HK-2 (cell line): ENCODE measurements around the gene ELOVL6.
"Not testable (repeated sequence)": the region's sequence is repeated elsewhere in the genome, so short reads cannot be mapped to it uniquely, and the experiment has no call there.

Experiments
- DNase-seq: peaks from one replicate; pipeline ENCODE4 v3.0.0-alpha.2; 2018; ENCODE audit not compliant: unreplicated experiment

The ELOVL6 gene

DNA sequence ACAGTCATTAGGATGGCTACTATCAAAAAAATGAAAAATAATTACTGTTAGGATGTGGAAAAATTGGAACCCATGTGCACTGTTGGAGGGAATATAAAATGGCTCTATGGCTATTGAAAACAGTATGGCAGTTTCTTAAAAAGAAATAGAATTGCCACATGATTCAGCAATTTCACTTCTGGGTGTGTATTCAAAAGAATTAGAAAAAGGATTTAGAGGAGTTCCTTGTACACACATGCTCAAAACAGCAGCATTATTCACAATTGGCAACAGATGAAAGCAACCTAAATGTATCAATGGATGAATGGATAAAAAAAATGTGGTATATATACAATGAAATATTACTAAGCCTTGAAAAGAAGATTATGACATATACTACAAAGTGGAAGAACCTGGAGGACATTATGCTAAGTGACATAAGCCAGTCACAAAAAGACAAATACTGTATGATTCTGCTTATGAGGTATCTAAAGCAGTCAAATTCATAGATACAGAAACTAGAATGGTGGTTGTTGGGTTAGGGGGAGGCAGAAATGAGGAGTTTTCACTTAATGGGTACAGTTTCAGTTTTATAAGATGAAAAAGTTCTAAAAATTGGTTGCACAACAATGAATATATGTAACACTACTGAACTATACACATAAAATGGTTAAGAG lies 123.2 kb downstream of the ELOVL6 start:
- DNase-seq, result no peak

DNA sequence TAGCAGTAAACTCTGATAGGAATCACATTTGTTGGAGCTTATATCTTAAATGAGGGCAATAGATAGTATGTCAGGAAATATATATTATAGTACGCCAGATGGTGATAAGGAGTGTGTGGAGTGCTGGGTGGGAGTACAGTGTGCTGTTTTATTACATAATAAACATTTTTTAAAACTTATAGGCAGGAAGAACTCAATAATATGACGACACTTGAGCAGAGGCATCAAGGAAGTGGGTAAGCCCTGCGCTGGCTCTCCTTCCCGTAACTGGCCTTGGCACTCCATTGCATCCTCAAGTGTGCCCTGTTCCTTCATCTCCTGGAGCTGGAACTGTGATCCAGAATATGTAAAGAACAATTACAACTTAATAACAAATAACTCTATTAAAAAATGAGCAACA lies 123.8 kb downstream of the ELOVL6 start:
- DNase-seq, result no peak

DNA sequence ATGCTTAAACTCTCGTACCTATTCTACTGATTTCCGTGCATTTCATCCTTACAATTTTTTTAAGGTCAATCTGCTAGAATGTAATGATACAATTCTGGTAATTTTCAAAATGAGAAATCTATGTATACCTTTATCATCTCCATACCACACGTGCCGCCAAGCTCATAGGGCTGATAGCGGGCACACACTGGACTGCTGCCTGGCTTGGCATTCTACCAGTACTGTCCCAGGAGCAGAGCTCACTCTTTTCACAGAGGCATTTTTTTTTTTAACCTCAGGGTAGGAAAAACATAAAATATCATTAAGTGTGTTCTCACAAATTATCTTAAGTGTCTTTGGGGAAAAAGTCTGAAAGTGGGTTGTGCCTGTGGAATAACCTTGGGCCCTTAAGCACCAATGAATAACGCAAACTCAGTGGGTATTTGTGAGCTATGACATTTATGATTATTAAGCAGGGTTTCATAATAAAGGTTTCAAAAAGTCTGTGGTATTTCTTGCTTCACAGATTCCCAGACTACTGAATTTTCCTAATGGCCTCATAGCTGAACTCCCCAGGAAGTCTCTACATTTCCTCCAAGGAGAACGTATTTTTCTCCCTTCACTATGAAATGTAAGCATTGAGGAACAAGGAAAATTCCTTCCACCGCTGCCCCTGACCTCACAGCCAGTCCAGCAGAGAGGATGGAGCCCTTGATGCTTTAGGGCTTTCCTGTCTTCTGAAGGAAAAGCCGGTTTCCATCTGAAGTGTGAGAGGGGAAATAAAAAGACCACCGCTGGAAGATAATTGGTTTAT lies 125.2 kb downstream of the ELOVL6 start:
- no peak for DNase-seq

DNA sequence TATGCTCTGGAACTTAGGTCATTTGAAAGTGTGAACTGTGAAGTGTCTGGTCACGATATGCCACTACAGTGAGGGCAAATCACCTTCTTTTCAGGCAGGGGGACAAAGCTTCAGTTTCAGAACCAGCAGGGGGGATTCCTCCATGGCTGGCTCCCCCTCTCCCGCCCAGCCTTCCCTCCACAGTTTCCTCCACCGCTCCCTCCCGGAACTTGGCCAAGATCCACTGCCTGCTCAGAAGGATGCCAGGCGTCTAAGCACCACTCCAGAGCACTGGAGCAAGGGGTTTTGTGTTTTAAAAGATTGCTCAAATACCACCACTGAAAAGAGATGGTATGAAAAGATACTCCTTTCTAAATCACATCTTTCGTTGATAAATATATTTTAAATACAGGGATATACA lies 126.9 kb downstream of the ELOVL6 start:
- no peak for DNase-seq

DNA sequence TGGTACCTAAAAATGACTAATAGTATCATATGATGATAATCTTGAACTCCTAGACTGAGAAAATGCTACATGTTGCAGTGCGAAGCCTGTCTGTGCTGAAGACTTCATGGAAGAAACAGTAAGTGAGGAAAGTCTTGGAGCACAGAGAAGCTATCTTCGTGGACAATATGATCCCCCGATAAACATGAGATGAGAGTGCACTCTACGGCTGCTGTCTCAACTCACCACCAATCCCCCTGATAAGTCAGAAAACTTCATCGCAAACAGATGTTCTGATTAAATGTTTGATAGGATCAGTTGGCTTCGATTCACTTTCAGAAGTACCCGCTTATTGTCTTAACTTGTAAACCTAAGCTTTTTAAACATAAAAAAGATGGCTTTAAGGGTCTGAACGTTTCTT lies 130.2 kb downstream of the ELOVL6 start:
- no peak for DNase-seq

DNA sequence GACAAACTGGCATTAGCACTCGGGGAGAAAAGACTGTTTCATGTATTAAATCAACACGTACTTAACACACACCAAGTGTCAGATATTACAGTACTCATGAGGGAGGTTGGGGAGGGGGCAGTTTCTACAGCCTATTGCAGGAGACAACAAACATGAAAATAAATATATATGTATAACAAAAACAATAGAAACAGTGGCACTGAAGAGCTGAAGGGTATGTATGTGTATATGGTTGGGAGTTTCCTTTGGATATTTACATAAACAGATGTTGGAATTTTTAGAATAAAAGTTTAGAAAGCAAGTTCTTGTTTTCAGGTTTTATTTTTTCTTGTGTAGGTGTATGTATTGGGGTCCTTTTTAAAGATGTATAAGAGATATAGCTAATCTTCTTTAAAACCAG lies 133.5 kb downstream of the ELOVL6 start:
- DNase-seq, result no peak

DNA sequence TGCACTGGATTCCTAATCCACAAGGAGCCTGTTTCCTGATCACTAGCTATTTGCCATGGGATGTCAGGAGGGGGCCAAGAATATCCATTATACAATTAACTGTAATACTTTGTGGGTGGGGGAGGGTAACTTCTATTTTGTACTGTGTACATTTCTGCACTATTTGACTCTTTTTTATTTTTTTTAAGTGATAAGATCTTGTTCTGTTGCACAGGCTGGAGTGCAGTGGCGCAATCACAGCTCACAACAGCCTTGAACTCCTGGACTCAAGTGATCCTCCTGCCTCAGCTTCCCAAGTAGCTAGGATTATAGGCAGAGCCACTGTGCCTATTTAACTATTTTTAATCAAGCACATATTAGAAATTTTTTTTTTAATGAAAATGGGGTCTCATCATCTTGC lies 134.1 kb downstream of the ELOVL6 start:
- no peak for DNase-seq

DNA sequence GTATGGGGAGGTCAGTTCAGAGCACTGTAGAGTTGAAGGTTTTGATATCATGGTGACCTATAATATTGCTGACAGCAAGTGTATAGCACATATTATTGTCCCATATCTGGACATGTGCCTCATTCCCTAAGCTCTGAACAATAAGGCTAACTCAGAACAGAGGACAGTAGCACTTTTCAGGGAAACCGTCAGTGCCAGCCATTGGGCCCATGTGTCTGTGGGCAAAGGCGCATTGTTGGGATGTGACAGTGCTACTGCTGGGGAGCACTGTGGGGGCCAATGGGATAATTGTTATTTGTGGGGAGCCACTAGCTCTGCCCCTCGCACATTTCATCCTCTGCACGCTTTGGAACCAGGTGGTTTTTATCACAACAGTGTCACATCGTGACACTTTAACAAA lies 136.2 kb downstream of the ELOVL6 start:
- no peak for DNase-seq

DNA sequence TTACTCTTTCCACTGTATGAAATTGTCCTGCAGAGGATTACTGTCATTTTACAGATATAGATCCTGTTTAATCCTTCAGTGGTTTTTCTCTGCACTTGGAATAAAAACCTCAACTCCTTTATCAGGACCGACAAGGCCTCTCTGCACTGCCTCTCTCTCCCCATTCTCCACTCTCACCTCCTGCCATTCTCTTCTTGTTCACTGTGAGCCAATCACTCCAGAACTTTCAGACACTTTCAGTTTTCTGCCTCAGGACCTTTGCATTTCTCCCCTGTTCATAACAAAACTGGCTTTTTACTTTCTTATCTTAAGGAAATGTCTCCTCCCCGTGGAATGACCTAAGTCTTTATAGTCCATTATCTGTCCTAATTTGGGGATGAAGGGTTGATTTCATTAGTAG lies 137.3 kb downstream of the ELOVL6 start:
- no peak for DNase-seq

DNA sequence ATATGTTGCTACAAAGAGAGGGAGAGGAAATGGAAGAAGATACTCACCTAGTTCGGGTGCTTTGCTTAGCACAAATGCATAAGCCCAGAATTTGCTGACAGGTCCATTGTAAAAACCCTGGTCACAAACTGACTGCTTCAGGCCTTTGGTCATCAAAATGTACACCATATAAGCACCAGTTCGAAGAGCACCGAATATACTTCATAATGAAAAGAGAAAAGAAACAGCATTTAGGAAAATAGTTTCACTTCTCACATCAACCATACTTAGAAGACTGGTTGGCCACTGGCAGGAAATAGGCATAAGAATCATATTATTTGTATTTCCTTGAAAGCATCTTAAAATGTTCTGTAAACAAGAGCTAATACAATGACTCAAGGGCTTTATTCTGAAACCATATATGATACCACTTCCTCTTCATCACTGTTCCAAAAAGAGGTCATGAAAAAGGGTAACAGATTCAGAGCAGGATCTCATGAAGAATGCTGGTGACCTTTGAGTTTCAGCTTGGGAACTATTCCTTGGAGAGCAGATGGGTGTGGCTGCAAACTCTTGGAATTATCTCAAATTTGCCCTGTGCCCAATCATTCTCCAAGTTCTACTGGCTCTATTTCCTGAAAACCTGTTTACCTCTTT lies 138.7 kb downstream of the ELOVL6 start:
- no peak for DNase-seq

DNA sequence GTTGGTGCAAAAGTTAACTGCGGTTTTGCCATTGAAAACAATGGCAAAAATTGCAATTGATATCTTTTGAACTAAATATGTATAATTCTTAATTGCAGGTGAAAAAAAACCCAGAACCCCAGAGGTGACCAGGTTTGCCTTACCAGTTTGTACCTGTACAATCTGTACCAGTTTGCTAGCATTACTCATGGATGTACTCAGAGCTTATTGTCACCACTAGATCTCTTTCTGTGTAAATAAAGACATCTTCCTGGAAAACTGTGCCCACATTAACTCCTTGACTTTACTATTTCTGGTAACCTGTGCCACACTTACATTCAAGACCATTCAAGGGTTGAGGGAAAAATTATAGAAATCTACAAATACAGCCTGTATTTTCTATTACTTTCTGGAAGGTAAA lies 139.7 kb downstream of the ELOVL6 start:
- no peak for DNase-seq

DNA sequence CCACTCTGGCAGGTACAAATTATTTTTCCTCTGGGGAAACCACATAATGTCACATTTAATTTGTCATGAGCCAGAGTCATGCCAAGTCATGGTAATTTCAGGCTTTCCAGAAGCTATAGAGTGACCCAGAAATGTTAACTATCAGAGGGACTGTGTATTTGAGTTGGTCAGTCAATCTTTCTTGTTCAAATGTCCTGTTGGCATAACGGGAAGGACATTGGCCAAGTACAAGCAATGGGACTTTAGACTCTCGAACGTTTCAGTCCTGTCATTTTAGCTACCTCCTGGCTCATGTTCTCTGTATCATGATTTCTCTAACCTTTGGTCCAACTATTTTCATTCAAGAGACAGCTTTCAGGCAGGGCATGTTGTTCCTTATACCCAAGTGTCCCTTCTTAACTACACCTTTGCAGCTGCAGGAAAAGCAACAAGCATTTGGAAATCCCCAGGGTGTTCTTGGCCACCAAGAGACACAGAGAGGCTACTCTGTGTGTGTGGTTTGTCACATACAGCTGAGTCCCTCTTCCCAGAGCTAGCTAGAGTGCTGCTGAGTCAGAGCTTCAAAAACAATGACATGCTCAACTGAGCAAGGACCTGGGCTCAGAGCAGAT lies 143.2 kb downstream of the ELOVL6 start:
- DNase-seq, result peak; percentile 36

DNA sequence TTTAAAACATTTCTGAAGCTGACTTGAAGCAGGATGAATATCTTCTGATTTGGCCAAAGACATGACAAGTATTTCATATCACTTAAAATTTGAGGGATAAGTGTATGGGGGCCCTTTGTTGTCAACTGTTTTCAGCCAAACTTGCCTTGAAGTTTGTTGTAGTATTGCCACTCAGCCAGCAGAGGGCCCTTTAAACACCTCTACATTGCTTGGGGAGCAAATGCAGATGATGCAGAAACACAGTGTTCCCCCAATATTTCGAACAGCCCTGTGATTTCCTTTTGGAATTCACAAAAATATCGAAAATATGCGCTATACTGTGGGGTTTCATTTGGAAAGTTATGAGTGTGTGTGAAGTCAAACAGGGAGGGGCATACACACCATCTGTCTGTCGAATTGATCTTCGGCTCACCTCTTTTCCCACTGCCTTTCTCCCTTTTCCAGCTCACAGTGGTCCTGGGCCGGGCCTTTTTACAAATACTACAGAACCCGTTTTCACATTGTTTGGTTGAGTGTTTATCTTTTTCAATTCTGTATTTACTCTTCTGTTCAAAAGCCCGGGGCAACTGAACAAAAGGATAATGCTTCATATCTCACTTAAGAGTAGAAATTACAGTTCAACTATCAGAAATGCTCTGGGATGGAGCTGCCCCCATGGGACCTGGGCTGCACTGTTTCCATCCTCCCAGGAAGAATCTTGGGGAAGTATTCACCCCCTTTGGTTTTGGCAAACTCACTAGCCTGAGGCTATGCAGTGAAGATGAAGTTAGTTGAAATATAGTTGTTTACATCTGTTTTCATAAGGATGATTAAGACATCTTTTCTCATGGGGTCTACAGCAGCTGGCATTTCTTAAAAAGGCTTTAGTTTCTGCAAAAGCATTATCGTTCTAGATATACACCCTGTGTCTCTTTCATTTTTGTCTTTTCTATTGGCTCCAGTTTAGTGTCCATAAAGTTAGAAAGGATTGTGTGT lies 148.2 kb downstream of the ELOVL6 start:
- peak; percentile 16 for DNase-seq

DNA sequence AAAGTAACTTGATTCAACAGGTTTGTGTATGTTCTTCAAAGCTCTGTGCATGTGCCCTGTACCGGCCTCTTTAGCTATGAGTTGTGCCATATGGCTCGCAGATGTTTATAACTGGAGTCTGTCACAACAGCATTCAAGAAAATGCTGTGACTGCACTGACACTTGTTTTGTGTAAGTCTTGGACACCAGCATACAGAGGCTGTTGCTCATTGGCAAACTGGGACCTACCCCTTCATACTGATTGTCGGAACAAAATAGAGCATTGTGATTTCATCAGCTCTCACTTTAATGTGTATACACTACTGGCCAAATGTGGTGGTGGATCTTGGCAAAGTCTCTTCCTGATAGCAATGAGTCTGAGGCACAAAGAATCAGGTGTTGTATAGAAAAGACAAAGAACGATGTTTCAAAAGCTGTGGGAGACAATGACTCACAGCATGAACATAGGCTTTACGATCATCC lies 151.8 kb downstream of the ELOVL6 start:
- DNase-seq, result no peak

DNA sequence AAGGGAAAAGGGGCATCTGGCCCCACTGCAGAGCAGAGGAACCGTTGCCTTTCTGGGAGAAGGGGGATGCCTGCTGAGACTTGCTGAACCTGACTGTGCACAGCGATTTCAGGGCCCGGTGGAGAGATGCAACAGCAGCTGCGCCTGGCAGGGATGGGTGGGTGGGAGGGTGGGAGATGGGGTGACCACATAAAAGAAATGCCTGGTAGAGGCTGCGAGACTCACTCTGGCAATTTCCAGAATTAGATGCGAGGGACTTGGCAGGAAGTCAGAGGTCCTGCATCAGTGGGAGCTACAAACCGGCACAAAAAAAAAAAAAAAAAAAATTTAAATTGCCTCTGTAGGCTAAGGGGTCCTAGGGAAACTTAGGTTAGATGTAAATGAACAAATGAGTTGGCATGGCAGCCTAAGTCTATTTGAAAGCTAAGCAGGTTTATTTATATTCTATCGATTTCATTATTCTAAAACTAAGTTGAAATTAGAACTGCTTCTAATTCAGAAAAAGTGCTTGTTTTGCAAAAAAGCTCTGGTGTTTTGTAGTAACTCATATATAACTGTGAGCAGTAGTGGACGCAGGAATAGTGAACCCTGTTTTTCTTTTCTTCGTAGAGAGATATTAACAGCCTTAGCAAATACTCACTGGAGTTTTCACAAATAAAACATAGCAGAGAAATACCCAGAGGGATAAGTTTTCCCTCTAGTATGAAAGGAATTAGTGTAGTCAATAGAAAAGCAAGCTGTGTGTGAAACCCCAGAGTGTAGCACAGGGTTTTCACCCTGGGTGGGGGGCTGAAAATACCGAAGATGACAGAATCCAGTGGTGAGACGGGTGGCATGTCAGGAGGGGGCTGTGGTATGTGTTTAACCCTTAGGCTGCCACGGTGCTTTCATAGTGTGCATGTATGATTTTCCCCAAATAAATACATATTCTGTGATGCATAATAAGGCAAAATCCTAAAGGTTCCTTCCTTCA lies 155.6 kb downstream of the ELOVL6 start:
- DNase-seq, result no peak

DNA sequence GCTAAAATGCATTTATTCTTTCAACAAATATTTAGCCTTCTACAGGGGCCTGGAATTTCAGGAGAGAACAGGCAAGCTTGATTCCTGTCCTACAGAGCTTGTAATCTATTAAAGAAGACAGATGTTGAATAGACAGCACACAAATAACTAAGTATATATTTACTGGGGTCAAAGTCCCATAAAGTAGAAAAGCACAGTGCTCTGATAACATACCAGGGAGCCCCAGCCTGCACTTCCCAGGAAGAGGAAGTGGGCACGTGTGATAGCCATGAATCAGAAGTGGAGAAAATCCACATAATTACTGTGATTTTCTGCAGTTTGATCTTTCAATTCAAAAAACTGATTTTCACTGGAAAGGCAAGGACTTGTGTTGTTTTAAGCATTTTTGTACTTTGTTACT lies 156.7 kb downstream of the ELOVL6 start:
- DNase-seq, result no peak

DNA sequence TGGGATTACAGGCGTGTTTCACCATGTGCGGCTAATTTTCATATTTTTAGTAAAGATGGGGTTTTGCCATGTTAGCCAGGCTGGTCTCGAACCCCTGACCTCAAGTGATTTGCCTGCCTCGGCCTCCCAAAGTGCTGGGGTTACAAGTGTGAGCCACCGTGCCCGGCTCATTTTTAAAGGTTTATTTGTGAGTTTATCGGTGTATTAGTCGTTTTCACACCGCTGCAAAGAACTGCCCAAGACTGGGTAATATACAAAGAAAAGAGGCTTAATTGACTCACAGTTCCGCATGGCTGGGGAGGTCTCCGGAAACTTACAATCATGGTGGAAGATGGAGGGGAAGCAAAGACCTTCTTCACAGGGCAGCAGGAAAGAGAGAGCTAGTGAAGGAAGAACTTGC lies 159.3 kb downstream of the ELOVL6 start:
- DNase-seq, result not testable (repeated sequence)

DNA sequence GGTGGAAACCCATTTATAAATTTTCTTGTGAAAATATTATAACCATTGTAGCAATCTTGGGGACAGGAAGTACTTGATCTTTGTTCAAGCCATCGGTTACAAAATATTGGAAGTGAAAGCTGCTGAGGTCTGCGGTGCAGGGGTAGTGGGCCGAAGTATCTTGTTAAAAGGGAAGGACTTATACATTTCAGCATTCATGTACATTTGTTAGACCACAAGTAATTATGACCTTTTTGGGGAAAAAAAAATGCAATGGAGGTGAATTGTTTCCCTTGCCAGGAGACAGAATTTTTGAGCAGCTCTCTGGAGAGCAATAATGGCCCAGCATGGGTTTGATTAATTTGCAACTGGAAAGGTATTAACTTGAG lies 164.4 kb downstream of the ELOVL6 start:
- no peak for DNase-seq

DNA sequence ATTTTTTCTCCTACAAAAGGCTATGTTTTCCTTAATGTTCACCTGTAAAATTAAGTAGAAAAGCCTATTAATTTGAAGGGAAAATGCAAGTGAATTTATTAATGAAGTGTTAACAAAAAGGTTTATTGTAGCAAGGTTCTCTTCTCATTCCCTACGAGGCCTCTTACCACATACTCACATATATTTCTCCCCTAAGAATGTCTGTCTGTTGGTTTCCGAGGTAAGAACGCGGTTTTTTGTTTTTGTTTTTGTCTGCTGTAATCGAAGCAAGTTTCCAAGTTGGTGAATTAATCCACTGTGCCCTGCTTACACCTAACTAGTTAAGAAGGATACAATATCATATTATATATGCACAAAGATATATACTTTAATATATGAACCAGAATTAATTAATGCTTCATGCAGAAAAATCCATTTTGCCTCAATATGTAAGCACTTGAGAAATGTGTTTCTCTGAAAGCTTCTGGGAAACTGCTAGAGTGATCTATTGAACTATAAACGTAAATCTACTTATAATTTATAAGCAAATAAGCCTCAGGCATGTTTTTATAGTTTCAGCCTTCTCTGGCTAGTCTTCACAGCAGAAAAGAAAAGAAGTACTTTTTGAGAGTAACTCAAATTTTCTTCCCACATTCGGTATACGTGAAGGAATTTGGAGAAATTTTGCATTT lies 164.9 kb downstream of the ELOVL6 start:
- no peak for DNase-seq

DNA sequence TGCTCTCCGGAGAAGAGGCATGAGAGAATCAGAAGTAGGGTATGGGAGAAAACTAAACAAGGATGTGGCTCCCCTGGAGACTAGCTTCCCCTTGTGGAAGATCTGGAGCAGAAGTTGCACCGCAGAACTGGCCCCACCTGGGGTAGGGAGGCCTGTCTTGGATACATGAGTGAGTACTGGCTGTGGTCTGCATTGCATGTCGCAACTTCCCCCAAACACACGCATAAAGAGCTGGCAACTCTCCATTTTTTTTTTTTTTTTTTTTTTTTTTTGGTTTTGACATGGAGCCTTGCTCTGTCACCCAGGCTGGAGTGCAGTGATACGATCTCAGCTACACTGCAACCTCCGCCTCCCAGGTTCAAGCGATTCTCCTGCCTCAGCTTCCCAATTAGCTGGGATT lies 165.8 kb downstream of the ELOVL6 start:
- DNase-seq, result no peak
